Endothelial cell (in vitro differentiated cells): ENCODE data around the gene LIPG. TPM values are rescaled to one million over a fixed set of nuclear protein-coding genes. Genes with fewer than 3 reads are reported as not detected.

Experiments
- DNase-seq: peaks from one replicate; pipeline ENCODE4 v3.0.0; 2021; ENCODE audit warnings: low spot score
- H3K27ac Mint-ChIP-seq: one replicate; pipeline ENCODE4 v1.8.0; 2021; ENCODE audit warnings: mixed read lengths, inconsistent platforms; ENCODE audit not compliant: unreplicated experiment
- H3K27me3 Mint-ChIP-seq: one replicate; pipeline ENCODE4 v1.8.0; 2021; ENCODE audit warnings: mild to moderate bottlenecking, moderate library complexity, mixed read lengths, inconsistent platforms; ENCODE audit not compliant: unreplicated experiment
- H3K36me3 Mint-ChIP-seq: one replicate; pipeline ENCODE4 v1.8.0; 2021; ENCODE audit warnings: mild to moderate bottlenecking, low read depth, mixed read lengths, inconsistent platforms; ENCODE audit not compliant: unreplicated experiment
- H3K4me1 Mint-ChIP-seq: one replicate; pipeline ENCODE4 v1.8.0; 2021; ENCODE audit warnings: mild to moderate bottlenecking, mixed read lengths, inconsistent platforms; ENCODE audit not compliant: unreplicated experiment
- H3K4me3 Mint-ChIP-seq: one replicate; pipeline ENCODE4 v1.8.0; 2021; ENCODE audit warnings: mild to moderate bottlenecking, mixed read lengths, inconsistent platforms; ENCODE audit not compliant: unreplicated experiment
- H3K9me3 Mint-ChIP-seq: one replicate; pipeline ENCODE4 v1.8.0; 2021; ENCODE audit warnings: mixed read lengths, inconsistent platforms; ENCODE audit not compliant: unreplicated experiment
- CTCF ChIP-seq: fragments of 200-600 bp; sonication (generic); IDR thresholded peaks from one replicate; pipeline ENCODE4 v1.5.0; 2021; ENCODE audit warnings: antibody characterized with exemption; ENCODE audit not compliant: unreplicated experiment
- total RNA-seq: library from RNA; stranded (reverse); fragmentation: NEBNext Ultra II Directional; extraction: Animal tissue kit (Norgen Biotek cat#: 25700); gene quantifications from one replicate; pipeline ENCODE4 v1.2.1, GENCODE V29; 2021; ENCODE audit not compliant: unreplicated experiment

Gene LIPG
- total RNA-seq, 1 donor from 2014 or later: 19.6 TPM

- H3K27ac Mint-ChIP-seq: no peak overlapping the region
- no peaks in the 10 kb centered on the region for H3K36me3 Mint-ChIP-seq
- H3K4me1 Mint-ChIP-seq: no peaks in the 10 kb centered on the region
- no peaks in the 10 kb centered on the region for H3K9me3 Mint-ChIP-seq
- H3K4me3 Mint-ChIP-seq: no peak overlapping the region
- no peak for TF ChIP-seq CTCF
- DNase-seq: no peak
- H3K27me3 Mint-ChIP-seq: no peaks in the 10 kb centered on the region
These were observed 15.1 kb upstream of the LIPG start for GRCh38 chr18:49546719-49547273.

- no peak for DNase-seq
- TF ChIP-seq CTCF: no peak
- Mint-ChIP-seq H3K36me3 (no peaks in the 10 kb centered on the region), H3K4me1 (no peaks in the 10 kb centered on the region), H3K9me3 (no peaks in the 10 kb centered on the region), H3K4me3 (no peak overlapping the region), H3K27ac (no peak overlapping the region), H3K27me3 (no peaks in the 10 kb centered on the region)
These were observed 14.2 kb upstream of the LIPG start for GRCh38 chr18:49547701-49548100.

- H3K27ac Mint-ChIP-seq: no peak overlapping the region
- no peaks in the 10 kb centered on the region for H3K9me3 Mint-ChIP-seq
- H3K4me1 Mint-ChIP-seq: no peaks in the 10 kb centered on the region
- no peaks in the 10 kb centered on the region for H3K36me3 Mint-ChIP-seq
- no peak overlapping the region for H3K4me3 Mint-ChIP-seq
- no peaks in the 10 kb centered on the region for H3K27me3 Mint-ChIP-seq
- DNase-seq: no peak
- TF ChIP-seq CTCF: no peak
These were observed 13.6 kb upstream of the LIPG start for GRCh38 chr18:49548229-49548636.

GRCh38 chr18:49550621-49551339 is 11.1 kb upstream of the LIPG start:
- no peaks in the 10 kb centered on the region for H3K27me3 Mint-ChIP-seq
- no peak for DNase-seq
- H3K9me3 Mint-ChIP-seq: no peaks in the 10 kb centered on the region
- H3K27ac Mint-ChIP-seq: no peak overlapping the region
- H3K4me1 Mint-ChIP-seq: no peaks in the 10 kb centered on the region
- TF ChIP-seq CTCF: no peak
- H3K4me3 Mint-ChIP-seq: no peak overlapping the region
- no peaks in the 10 kb centered on the region for H3K36me3 Mint-ChIP-seq

- H3K9me3 Mint-ChIP-seq: no peaks in the 10 kb centered on the region
These were observed 8.9 kb upstream of the LIPG start for GRCh38 chr18:49553003-49553402.

More at GRCh38 chr18:49553003-49553402, 8.9 kb upstream of the LIPG start:
- Mint-ChIP-seq H3K4me3 (no peak overlapping the region), H3K36me3 (no peaks in the 10 kb centered on the region), H3K27ac (no peak overlapping the region), H3K4me1 (no peaks in the 10 kb centered on the region), H3K27me3 (no peaks in the 10 kb centered on the region)
- TF ChIP-seq CTCF: no peak
- DNase-seq: no peak
